Stimulated activated CD4-positive, alpha-beta T cell treated with anti-CD3 and anti-CD28 coated beads, Interleukin-1b, Interleukin-23, amount 100 ng/mL, for 48 hours (primary cell): ENCODE data around the gene GALP.
"Not testable (repeated sequence)": the region's sequence is repeated elsewhere in the genome, so short reads cannot be mapped to it uniquely, and the experiment has no call there.

Source experiments
- DNase-seq: peaks from one replicate; pipeline ENCODE4 v3.0.0-alpha.2; 2020

GALP gene

GRCh38 chr19:56193981-56194640 is 18.3 kb downstream of the GALP start:
- no peak for DNase-seq

DNA sequence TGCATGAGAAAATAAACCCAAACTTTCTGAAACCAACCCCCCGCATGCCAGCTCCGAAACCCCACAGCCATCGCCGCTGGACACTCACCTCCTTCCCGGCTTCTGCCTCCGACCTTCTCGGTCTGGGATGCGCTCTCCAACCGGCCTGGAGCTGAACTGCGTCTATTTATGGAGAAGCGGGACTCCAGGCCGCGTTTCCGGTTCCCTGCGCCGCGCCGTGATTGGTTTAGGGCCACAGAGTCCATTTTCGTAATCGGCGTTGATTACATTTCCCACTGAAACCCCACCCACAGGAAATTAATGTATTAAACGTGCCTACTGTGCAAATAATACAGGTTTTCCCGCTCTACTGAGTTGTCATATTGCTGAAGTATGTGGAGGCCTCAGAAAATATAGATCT is 21.8 kb downstream of the GALP start, which contains the start of gene ZSCAN5B:
TSS of gene ZSCAN5B (minus strand) at position 138 of the 400 bp plus-strand sequence. CDS start 4,731 bp downstream, outside the sequence.
- not testable (repeated sequence) for DNase-seq

DNA sequence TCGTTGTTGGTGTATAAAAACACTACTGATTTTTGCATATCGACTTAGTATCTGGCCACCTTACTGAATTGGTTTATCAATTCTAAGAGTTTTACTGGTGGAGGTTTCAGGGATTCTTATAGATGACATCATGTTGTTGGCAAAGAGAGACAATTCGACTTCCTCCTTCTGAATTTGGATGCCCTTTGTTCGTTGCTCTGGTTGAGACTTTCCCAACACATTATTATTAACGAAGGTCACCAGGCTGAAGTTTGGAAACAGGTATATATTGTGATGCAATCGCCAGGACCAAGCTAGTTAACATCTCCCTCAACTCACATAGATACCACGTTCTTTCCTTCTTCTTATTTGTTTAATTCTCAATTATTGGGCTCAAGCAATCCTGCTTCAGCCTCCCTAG is 23.9 kb downstream of the GALP start:
- DNase-seq, result no peak

DNA sequence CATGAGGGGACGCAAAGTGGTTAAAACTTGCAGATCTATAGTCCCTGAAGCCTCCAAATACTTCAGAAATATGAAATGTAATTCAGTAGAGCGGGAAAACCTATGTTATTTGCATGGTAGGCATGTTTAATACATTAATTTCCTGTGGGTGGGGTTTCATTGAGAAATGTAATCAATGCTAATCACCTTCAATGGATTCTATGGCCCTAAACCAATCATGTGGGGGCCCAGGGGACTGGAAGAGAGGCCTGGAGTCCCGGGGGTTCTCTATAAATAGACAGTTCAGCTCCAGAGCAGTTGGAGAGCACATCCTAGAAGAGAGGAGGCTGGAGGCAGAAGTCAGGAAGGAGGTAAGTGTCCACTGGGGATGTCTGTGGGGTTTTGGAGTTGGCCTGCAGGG is 26.2 kb downstream of the GALP start, which contains the start of gene ZSCAN5C:
TSS of gene ZSCAN5C (plus strand) at position 301 of the 400 bp plus-strand sequence. CDS start 3,641 bp downstream, outside the sequence.
- DNase-seq, result no peak

- DNase-seq, result not testable (repeated sequence)
Measured at GRCh38 chr19:56207581-56207980, 31.8 kb downstream of the GALP start.

DNA sequence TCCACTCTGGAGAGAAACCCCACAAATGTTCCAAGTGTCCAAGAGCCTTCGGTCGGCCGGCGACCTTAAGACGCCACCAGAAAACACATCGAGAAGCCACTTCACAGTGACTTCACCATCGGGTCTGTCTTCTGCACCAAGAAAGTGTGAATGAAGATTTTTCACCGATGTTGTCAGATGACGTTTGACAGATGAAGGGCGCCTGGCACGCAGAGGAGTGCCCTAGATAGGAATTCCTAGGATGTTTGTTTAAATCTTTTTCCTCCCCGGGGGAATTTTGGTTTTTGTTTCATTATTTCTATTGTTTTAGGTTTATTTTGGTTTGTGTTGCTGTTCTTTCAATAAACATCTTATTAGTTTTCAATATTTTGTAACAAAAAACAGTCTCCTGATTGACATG is 33.3 kb downstream of the GALP start:
- DNase-seq, result no peak

DNA sequence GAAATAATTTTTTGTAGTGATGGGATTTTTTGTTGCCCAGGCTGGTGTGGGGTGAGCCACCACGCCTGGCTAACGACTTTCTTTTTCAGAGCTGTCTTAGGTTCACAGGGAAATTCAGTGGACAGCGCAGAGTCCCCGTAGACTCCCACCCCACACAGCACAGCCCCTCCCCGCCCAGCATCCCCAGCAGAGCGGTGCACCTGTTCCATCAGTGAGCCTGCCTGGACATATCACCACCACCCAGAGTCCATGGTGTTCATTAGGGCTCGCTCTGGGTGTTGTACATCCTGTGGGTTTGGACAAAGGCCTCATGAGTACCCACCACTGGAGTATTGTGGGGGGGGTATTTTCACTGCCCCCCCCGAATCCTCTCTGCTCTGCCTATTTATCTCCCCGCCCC is 34.2 kb downstream of the GALP start:
- DNase-seq, result not testable (repeated sequence)

- no peak for DNase-seq
Measured at GRCh38 chr19:56211718-56212117, 35.9 kb downstream of the GALP start.

- DNase-seq, result no peak
Measured at GRCh38 chr19:56217039-56217949, 41.5 kb downstream of the GALP start.

DNA sequence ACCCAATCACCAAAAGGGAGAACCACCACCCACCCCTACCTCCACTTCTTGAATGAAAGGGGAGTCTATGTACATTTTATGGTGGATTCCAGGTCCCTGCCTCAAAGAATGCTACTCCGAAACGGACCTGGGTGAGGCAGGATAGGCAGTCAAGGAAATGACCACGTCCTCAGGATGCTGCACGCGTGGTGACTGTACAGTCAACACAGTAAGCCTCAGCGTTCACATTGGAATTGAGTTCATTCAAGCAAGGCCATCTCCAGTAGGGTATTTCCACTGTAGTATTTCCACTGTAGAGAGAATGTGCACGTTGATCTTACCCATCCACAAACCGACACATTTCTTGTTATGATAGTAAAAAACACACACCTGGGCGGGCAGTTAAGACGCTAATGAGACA is 43.2 kb downstream of the GALP start:
- no peak for DNase-seq

DNA sequence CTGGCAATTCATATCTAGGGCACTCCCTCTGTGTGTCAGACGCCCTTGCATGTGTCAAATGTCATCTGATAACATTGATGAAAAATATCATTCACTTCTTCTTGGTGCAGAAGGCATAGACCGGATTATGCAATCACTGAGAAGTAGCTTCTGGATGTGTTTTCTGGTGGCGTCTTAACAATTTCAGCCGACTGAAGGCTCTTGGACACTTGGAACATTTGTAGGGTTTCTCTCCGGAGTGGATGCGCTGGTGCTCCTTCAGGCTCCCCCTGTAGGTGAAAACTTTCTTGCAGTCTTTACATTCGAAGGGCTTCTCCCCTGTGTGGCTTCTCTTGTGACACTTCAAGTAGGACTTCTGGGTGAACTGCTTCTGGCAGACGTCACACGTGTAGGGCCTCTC is 45.6 kb downstream of the GALP start:
- not testable (repeated sequence) for DNase-seq

DNA sequence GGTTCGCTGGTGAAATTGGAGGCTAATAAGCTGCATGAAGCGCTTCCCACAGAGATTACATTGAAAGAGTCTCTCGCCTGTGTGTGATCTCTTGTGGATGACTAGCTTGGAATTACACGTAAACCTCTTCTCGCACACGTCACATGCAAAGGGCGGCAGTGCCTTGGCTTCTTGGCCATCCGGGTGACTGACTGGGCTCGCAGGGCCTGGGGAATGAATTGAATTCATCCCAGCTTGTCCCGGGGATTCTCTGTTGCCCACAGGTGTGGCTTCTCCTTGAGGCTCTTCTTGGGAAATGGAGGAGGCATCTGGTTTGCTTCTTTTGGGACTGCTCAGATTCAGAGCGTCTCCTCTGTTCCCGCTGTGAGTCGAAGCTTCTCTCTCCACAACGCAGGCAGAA is 46.0 kb downstream of the GALP start:
- no peak for DNase-seq

DNA sequence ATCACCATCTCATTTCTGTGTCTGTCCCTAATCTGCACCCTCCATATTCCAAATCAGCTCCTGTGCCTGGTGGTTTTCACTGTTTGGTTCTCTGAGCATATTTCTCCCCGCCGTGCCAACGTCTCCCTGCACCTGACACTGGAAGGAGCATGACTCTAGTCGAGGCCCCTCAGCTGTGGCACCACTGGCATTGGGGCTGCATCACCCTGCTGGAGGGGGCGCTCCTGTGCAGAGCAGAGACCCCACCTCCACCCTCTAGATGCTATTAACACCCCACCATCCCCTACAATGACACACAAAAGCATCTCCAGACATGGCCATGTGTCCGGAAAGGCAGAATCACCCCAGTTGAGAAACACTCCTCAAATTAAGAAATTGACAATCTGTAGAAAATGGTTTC is 47.1 kb downstream of the GALP start:
- no peak for DNase-seq

- DNase-seq, result no peak
Measured at GRCh38 chr19:56223481-56223880, 47.7 kb downstream of the GALP start.
